ACHN (cell line): ENCODE results near the gene ZNF217.
"Not testable (repeated sequence)": the region's sequence is repeated elsewhere in the genome, so short reads cannot be mapped to it uniquely, and the experiment has no call there.

Source experiments
- DNase-seq: peaks from one replicate; pipeline ENCODE4 v3.0.0-alpha.2; 2015
- in situ Hi-C: cut with HindIII; loops from 2 replicates; pipeline ENCODE4 v1.10.0; 2017; ENCODE audit warnings: low sequenced_read_pairs, low pct_ligation_motif_present, low pct_unique_long_range_greater_than_20kb

ZNF217 gene

DNA sequence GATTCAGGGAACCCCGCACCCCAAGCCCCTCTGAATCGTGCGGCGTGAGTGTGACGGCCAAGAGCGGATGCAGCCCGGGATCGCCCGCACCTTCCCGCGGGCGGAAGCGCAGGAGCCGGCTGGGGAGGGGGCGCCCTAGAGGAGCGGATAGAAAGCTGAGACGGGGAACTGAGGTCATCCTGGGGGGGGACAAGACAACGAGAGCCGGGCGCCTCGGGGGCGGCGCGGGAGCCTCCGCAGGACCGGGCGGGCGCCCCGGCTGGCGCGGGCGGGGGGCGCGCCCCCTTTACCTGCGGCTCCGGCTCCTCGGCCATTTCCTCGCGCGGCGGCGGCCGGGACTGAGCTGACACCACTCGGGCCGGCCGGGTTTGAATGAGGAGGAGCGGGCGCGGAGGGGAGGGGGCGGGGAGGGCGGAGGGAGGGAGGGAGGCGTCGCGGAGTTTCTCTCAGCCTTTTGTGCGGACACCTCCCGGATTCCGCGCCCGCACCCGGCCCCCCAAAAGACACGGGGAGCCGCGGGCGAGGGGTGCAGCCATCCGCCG, at the start of gene ZNF217:
Gene ZNF217 (minus strand): TSS at position 374 of the 542 bp plus-strand sequence. CDS start 11,013 bp downstream, outside the sequence.
- peak; percentile 59 for DNase-seq
- in situ Hi-C loops = not testable (repeated sequence)

DNA sequence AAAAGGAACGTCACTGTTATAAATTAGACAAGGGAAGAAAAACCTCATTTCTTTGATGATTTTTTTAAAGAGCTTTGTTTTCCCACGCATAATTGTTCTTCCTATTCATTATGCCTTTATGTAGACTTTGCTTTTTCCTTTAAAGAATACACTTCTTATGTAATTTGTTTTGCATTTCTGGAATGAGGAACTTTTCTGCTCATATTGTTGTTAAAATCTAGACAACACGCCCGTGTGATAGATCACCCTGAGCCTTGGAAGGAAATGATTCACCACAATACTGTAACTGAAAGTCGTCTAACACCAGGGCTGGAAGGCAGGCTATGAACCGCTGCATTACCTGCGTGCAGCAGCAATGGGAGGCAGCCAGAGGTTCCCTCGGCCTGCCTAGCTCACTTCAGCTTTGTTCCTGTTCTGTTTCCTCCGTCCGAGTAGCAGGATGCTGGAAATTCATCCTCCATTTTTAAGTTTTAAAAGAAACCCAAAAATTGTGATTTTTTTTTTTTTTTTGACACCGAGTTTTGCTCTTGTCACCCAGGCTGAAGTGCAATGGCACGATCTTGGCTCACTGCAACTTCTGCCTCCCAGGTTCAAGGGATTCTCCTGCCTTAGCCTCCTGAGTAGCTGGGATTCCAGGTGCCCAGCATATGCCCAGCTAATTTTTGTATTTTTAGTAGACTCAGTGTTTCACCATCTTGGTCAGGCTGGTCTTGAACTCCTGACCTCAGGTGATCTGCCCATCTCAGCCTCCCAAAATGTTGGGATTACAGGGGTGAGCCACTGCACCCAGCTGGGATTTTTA, 49.6 kb upstream of the ZNF217 start:
- peak; percentile 69 for DNase-seq
- in situ Hi-C loops = no loop called here

DNA sequence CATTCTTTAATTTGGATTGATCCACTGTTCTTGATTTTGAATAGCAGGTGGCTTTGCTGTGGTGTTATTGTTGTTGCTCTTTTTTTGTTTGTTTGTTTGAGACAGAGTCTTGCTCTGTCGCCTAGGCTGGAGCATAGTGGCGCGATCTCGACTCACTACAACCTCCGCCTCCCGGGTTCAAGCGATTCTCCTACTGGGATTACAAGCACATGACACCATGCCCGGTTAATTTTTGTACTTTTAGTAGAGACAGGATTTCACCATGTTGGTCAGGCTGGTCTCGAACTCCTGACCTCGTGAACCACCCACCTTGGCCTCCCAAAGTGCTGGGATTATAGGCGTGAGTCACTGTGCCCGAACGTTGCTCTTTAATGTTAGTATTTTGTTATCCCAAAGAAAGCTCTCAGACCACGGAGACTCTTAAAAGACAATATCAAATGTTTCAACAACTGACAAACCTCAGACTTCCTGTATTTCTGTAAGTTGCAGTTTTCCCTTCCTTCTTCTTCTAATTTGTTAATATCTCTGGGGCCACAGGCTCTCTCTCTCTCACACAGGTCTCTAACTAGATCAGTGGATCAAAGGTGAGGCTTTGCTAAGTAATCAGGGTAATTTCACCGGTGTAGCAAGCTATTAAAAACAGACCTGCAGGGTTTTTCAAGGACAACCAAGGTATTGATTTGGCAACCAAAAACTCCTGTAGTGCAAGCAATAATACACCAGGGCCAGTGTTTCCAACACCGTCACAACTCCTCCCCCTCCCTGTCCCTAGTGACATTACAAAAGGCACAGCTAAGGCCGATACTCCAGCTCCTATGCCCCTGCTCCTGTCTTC, 48.8 kb upstream of the ZNF217 start:
- peak; percentile 59 for DNase-seq
- in situ Hi-C loops = no loop called here

DNA sequence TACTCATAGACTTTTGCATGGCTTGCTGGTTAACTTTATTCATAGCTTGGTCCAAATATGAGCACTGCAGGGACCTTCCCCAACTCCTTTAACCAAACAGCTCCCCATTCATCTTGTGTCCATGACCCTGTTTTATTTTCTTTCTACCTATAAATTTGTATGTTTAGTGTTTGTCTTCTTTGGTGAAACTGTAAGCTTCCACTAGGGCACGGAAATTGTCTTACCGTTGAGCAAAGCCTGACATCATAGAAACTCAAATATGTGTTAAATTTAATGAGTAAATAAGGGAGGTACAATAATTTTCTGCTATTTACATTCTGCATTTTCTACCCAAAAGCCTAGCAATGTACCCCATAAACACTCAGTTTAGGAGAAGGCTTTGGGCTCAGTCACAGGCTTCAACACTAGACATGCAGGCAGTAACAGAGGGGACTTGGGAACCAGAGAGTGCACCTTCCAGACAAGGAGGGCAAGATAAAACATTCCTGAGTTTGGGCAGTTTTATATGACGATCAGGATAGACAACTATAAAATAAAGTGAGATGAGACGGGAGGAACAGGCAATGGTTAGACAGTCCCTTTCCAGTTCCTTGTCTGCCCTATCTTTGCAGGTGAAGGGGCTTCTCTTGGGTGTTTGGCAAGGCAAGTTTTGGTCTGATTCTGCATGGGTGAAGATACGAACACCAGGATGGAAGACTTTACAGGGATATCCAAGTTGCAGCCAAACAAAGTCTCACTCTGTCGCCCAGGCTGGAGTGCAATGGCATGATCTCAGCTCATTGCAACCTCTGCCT, 46.2 kb upstream of the ZNF217 start:
- in situ Hi-C loops = no loop called here

DNA sequence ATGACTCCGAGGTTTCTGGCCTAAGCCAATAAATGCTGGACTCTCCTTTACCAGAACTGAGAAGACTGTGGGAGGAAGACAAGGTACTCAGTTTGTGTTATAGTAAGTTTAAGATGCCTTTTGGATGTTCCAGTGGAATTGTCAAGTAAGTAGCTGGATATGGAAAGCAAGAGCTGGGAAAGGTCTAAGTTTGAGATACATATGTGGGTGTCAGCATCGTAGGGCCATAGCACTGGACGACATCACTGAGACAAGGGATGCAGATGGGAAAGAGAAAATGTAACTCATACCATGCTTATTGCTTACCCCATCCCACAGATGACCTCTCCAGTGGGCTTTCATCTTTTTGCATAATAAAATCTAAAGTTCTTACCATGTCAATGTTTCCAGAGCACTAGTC, 45.5 kb upstream of the ZNF217 start:
- in situ Hi-C loops = no loop called here
- DNase-seq = no peak

More for the DNA sequence above, 46.2 kb upstream of the ZNF217 start:
- no peak for DNase-seq

DNA sequence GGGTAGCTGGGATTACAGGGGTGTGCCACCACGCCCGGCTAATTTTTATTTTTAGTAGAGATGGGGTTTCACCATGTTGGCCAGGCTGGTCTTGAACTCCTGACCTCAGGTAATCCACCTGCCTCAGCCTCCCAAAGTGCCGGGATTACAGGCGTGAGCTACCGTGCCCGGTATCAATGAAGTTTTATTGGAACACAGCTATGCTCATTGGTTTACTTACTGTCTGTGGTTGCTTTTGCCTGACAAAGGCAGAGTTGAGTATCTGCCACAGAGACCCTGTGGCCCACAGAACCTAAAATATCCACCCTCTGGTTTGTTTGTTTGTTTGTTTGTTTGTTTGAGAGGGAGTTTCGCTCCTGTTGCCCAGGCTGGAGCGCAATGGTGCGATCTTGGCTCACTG, 43.7 kb upstream of the ZNF217 start:
- in situ Hi-C loops, DNase-seq: not testable (repeated sequence)

DNA sequence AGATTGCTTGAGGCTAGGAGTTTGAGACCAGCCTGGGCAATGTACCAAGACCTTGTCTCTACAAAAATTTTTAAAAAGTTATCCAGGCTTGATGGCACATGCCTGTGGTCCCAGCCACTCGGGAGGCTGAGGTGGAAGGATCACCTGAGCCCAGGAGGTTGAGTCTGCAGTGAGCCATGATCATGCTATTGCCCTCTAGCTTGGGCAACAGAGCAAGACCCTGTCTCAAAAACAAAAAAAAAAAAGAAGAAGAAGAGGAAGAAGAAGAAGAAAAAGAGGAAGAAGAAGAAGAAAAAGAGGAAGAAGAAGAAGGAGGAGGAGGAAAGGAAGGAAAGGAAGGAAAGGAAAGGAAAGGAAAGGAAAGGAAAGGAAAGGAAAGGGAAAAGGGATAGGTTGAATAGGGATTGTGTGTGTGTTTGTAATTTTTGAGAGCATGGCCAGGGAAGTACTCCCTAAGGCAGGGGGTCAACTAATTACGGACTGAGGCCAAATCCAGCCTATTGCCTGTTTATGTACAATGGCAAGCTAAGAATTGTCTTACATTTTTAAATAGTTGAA, 43.0 kb upstream of the ZNF217 start:
- DNase-seq = no peak
- in situ Hi-C loops = no loop called here

DNA sequence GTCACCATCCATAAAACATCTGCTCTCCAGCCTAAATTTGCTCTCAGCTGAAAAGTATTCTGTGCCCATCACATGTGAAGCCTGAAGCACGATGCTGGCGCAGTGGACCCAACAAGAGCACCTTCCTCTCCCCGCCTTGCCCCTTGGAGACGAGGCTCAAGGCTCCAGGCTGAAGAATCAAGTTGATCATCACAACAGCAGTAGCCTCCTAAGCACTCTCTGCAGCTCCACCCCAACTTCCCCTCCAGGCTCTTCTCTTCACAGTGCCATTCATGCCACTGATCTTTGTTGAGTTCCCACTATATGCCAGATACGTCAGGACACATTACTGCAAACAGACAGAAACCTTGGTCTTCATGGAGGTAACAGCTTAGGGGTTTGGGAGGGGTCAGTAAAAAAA, 41.6 kb upstream of the ZNF217 start:
- in situ Hi-C loops = no loop called here
- DNase-seq = no peak

DNA sequence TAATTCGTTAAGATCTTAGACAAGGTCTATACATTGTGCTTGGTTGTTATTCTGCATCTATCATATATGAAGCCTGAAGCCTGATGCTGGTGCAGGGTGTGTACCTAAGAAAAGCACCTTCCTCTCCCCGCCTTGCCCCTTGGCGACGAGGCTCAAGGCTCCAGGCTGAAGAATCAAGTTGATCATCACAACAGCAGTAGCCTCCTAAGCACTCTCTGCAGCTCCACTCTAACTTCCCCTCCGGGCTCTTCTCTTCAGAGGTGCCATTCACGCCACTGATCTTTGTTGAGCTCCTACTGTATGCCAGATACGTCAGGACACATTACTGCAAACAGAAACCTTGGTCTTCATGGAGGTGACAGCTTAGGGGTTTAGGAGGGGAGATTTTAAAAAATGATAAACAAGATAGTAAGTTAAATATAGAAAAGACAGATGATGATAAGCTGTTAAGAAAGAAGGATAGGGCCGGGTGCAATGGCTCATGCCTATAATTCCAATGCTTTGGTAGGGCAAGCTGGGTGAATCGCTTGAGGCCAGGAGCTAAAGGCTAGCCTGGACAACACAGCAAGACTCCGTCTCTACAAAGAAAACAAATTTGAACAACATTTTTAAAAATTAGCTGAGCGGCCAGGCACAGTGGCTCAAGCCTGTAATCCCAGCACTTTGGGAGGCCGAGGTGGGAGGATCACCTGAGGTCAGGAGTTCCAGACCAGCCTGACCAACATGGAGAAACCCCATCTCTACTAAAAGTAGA, 38.4 kb upstream of the ZNF217 start:
- no peak for DNase-seq
- in situ Hi-C loops = no loop called here

DNA sequence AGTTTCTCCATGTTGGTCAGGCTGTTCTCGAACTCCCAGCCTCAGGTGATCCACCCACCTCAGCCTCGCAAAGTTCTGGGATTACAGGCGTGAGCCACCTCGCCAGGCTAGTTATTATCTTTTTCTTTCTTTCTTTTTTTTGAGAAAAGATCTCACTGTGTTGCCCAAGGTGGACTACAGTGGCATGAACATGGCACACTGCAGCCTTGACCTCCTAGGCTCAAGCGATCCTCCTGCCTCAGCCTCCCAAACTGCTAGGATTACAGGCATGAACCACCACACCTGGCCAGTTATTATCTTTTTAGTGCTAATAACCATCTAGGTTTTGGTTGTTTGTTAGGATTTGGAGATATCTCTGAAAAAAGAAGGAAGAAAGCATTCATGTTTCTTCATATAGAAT, 35.8 kb upstream of the ZNF217 start:
- DNase-seq = no peak
- in situ Hi-C loops = no loop called here

DNA sequence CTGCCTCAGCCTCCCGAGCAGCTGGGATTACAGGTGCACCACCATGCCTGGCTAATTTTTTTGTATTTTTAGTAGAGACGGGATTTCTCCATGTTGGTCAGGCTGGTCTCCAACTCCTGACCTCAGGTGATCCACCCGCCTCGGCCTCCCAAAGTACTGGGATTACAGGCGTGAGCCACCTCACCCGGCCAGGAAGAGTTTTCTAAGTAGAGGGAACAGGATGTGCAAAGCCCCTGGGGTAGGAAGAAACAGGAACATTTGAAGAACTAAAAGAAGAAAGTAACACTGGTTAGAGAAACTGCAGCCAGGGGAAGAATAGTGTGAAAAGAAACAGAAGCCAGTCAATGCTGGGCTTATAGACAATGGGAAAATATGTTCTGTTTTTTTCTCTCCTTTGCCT, 35.1 kb upstream of the ZNF217 start:
- in situ Hi-C loops, DNase-seq: not testable (repeated sequence)

DNA sequence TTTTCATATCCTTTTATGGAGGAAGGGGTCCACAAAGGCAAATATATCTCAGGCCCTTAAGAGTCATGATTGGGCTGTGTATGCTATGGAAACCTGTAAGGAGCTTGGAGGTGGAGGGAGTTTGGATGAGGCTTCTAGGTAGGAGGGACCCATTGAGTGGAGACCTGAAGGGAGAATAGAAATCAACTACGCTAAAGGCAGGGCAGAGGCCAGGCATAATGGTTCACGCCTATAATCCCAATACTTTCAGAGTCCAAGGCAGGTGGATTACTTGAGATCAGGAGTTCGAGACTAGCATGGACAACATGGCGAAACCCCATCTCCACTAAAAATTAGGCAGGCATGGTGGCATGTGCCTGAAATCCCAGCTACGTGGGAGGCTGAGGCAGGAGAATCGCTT, 34.4 kb upstream of the ZNF217 start:
- no peak for DNase-seq
- in situ Hi-C loops = no loop called here

DNA sequence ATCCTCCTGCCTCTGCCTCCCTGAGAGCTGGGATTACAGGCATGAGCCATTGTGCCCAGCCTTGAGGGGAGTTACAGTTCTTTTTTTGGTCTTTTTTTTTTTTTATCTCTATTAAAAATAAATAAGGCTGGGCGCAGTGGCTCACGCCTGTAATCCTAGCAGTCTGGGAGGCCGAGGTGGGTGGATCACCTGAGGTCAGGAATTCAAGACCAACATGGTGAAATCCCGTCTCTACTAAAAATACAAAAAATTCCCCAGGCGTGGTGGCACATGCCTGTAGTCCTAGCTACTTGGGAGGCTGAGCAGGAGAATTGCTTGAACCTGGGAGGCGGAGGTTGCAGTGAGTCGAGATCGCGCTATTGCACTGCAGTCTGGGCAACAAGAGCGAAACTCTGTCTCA, 33.4 kb upstream of the ZNF217 start:
- in situ Hi-C loops, DNase-seq: not testable (repeated sequence)

DNA sequence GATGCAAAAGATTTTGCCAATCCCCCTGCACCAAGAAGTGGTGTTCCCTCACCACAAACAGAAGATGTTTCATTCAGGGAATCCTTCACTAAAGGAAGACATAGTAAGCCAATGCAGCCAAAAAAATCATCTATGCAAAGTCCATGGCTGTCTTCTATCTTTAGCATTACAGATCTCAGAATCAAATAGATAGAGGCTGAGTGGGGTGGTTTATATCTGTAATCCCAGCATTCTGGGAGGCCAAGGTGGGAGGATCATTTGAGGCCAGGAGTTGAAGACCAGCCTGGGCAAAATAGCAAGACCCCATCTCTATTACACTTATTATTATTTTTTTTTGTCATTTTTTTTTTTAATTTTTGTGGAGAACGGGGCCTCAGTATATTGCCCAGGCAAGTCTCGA, 32.9 kb upstream of the ZNF217 start:
- in situ Hi-C loops = no loop called here
- DNase-seq = no peak

DNA sequence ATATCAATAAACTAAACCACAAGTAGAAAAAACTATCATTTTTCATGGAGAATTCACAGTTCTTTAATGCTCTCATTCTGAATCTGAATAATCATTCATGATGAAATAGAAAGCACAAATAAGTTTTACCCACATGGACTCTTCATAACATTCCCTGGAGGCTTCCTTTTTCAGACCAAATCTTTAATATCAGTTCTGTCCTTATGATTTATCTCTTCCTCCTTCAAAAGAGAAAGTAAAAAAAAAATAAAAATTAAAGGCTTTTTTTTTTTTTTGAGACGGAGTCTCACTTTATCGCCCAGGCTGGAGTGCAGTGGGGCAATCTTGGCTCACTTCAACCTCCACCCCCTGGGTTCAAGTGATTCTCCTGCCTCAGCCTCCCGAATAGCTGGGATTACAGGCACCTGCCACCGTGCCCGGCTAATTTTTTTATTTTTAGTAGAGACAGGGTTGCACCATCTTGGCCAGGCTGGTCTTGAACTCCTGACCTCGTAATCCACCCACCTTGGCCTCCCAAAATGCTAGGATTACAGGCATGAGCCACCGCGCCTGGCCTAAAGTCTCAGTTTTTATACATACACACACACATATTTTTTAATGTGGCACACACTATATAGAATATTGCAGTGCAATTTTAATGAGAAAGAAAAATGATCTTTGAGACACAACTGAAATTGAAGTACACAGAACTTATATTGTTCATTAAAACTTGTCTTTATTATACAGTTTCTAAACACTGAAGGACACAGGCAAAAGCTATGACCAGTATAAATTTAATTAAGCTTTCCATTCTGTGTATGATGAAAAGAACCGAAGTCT, 31.9 kb upstream of the ZNF217 start:
- DNase-seq = no peak
- in situ Hi-C loops = no loop called here

DNA sequence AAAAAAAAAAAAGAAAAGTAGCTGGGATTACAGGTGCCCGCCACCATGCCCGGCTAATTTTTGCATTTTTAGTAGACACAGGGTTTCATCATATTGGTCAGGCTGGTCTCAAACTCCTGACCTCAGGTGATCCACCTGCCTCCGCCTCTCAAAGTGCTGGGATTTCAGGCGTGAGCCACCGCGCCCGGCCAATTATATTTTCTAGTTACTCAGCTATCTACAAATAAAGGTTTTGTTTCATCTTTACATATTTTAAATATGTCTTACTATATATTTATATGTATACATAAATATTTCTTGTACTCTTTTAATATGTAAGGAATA, 31.2 kb upstream of the ZNF217 start:
- in situ Hi-C loops, DNase-seq: not testable (repeated sequence)
